Measurements from ENCODE around the gene RGS13. TPM values are rescaled to one million over a fixed set of nuclear protein-coding genes. Genes with fewer than 3 reads are reported as not detected.

The RGS13 gene
- total and polyA plus RNA-seq, 4 donors, result 0.14 to 1.3 (median 0.51) TPM

GRCh38 chr1:192706936-192707335, 71.0 kb downstream of the RGS13 start:
- H3K27ac ChIP-seq (ENCODE audit: low read depth in 1 of 2, low read length in 1 of 2), result no peak overlapping the region
- H3K9me3 ChIP-seq (ENCODE audit: control insufficient read depth in 4 of 4, insufficient read depth in 3 of 4, low read length in 3 of 4), result no peaks in the 10 kb centered on the region
- no peak for TF ChIP-seq CTCF (IDR thresholded peaks at IDR 0.05; ENCODE audit: control extremely low read depth, extremely low read depth)
- no peak overlapping the region for H3K9ac ChIP-seq (ENCODE audit: insufficient read depth in 1 of 2, low read length in 2 of 2)
- 90 to 91% methylated on average over 2 of the region's 2 CpGs for WGBS, 2 donors
- no peak overlapping the region for H3K4me3 ChIP-seq
- H3K27me3 ChIP-seq (ENCODE audit: control insufficient read depth in 3 of 3, insufficient read depth in 3 of 3, low read length in 2 of 3), result no peaks in the 10 kb centered on the region
- no peaks in the 10 kb centered on the region for H3K36me3 ChIP-seq (ENCODE audit: control insufficient read depth in 4 of 4, insufficient read depth in 4 of 4, low read length in 4 of 4)
- no peak for DNase-seq
- no peak for ATAC-seq (ENCODE audit: insufficient read depth, low FRiP score)
- H3K4me1 ChIP-seq (ENCODE audit: control insufficient read depth in 5 of 5, insufficient read depth in 5 of 5, low read length in 5 of 5), result peaks cover 0 to 10% (median 4%) of the 10 kb centered on the region in 5 donors

- Histone ChIP-seq H3K9me3 (ENCODE audit: control insufficient read depth in 4 of 4, insufficient read depth in 3 of 4, low read length in 3 of 4) (no peaks in the 10 kb centered on the region), H3K4me3 (no peak overlapping the region), H3K4me1 (ENCODE audit: control insufficient read depth in 5 of 5, insufficient read depth in 5 of 5, low read length in 5 of 5) (peaks cover 0 to 6% (median 2%) of the 10 kb centered on the region in 5 donors), H3K9ac (ENCODE audit: insufficient read depth in 1 of 2, low read length in 2 of 2) (no peak overlapping the region), H3K36me3 (ENCODE audit: control insufficient read depth in 4 of 4, insufficient read depth in 4 of 4, low read length in 4 of 4) (no peaks in the 10 kb centered on the region), H3K27ac (ENCODE audit: low read depth in 1 of 2, low read length in 1 of 2) (no peak overlapping the region), H3K27me3 (ENCODE audit: control insufficient read depth in 3 of 3, insufficient read depth in 3 of 3, low read length in 2 of 3) (no peaks in the 10 kb centered on the region)
- DNase-seq (no peak), ATAC-seq (ENCODE audit: insufficient read depth, low FRiP score) (no peak)
- no peak for TF ChIP-seq CTCF (IDR thresholded peaks at IDR 0.05; ENCODE audit: control extremely low read depth, extremely low read depth)
- WGBS, 2 donors, result 72 to 78% methylated on average over 3 of the region's 3 CpGs
These were observed 72.1 kb downstream of the RGS13 start for GRCh38 chr1:192707978-192708547.

GRCh38 chr1:192709544-192709943, 73.6 kb downstream of the RGS13 start:
- no peak for TF ChIP-seq CTCF (IDR thresholded peaks at IDR 0.05; ENCODE audit: control extremely low read depth, extremely low read depth)
- Histone ChIP-seq H3K9me3 (ENCODE audit: control insufficient read depth in 4 of 4, insufficient read depth in 3 of 4, low read length in 3 of 4) (peaks cover 0 to 2% (median 0%) of the 10 kb centered on the region in 4 donors), H3K9ac (ENCODE audit: insufficient read depth in 1 of 2, low read length in 2 of 2) (no peak overlapping the region), H3K27me3 (ENCODE audit: control insufficient read depth in 3 of 3, insufficient read depth in 3 of 3, low read length in 2 of 3) (no peaks in the 10 kb centered on the region), H3K4me3 (no peak overlapping the region), H3K36me3 (ENCODE audit: control insufficient read depth in 4 of 4, insufficient read depth in 4 of 4, low read length in 4 of 4) (no peaks in the 10 kb centered on the region), H3K4me1 (ENCODE audit: control insufficient read depth in 5 of 5, insufficient read depth in 5 of 5, low read length in 5 of 5) (peaks cover 0 to 6% (median 2%) of the 10 kb centered on the region in 5 donors), H3K27ac (ENCODE audit: low read depth in 1 of 2, low read length in 1 of 2) (no peak overlapping the region)
- no peak for ATAC-seq (ENCODE audit: insufficient read depth, low FRiP score)
- 95 to 97% methylated on average over 2 of the region's 2 CpGs for WGBS, 2 donors
- DNase-seq, result no peak

Other genes starting within 250 kb of the RGS13 start
- 10 to 100 TPM in 1 of 2 donors, 1 to 10 TPM in 1; 7.3 to 86.6 TPM for gene RGS1, start 60.4 kb upstream of the RGS13 start, total RNA-seq
- gene RGS1, start 60.4 kb upstream of the RGS13 start, polyA plus RNA-seq, result 10 to 100 TPM in 1 of 2 donors, 1 to 10 TPM in 1; 8.0 to 34.1 TPM
- gene RGS2, start 172.9 kb downstream of the RGS13 start, total RNA-seq, result 10 to 100 TPM; 40.8 to 83.3 TPM
- gene RGS2, start 172.9 kb downstream of the RGS13 start, polyA plus RNA-seq, result 100 to 1,000 TPM in 1 of 2 donors, 10 to 100 TPM in 1; 36.4 to 111 TPM